Mesothelial cell of epicardium (in vitro differentiated cells): Measurements from ENCODE around the gene MPDZ. TPM values are rescaled to one million over a fixed set of nuclear protein-coding genes. Genes with fewer than 3 reads are reported as not detected.

ENCODE experiments used
- DNase-seq, 2 experiments: peaks; one replicate each; pipeline ENCODE4 v3.0.0; 2021; ENCODE audit warnings: low spot score in 2 of 2; ENCODE audit not compliant: unreplicated experiment in 2 of 2
- H3K27ac Mint-ChIP-seq: 2 replicates; pipeline ENCODE4 v1.8.0; 2021; ENCODE audit warnings: mixed read lengths
- H3K27me3 Mint-ChIP-seq: 2 replicates; pipeline ENCODE4 v1.8.0; 2021; ENCODE audit warnings: low read depth, mixed read lengths
- H3K36me3 Mint-ChIP-seq: 2 replicates; pipeline ENCODE4 v1.8.0; 2021; ENCODE audit warnings: mixed read lengths
- H3K4me1 Mint-ChIP-seq: 2 replicates; pipeline ENCODE4 v1.8.0; 2021; ENCODE audit warnings: mixed read lengths
- H3K4me3 Mint-ChIP-seq: 2 replicates; pipeline ENCODE4 v1.8.0; 2021; ENCODE audit warnings: mild to moderate bottlenecking, moderate library complexity, mixed read lengths
- H3K9me3 Mint-ChIP-seq: 2 replicates; pipeline ENCODE4 v1.8.0; 2021; ENCODE audit warnings: mixed read lengths
- total RNA-seq: library from RNA; stranded (reverse); gene quantifications from 3 replicates; pipeline ENCODE4 v1.2.1, GENCODE V29; 2021
- TF ChIP-seq, protein P1 (sequence below): fragments of 200-600 bp; sonication (generic); IDR thresholded peaks from one replicate; pipeline ENCODE4 v1.5.0; 2021; ENCODE audit warnings: antibody characterized with exemption; ENCODE audit not compliant: unreplicated experiment

Gene MPDZ
- total RNA-seq, 1 donor from 2014 or later = 187 TPM

DNA sequence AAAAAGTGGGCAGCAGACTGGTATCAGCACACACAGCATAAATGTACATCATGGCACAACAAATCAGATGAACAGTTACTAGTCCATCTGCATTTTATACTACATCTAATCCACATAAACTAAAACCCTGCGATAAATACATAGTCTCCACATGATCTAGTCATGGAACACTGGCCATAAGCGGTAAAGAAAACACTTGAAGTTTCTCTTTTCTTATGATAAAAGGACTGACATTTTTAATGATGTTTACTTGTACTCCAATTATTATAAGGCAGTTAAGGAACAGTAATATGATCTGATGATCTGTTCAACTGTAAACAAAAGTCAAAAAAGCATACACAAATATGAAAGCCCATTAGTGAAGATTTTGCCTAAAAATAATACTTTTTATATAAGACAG lies 112.5 kb downstream of the MPDZ start:
- DNase-seq = no peak
- TF ChIP-seq, protein P1, sequence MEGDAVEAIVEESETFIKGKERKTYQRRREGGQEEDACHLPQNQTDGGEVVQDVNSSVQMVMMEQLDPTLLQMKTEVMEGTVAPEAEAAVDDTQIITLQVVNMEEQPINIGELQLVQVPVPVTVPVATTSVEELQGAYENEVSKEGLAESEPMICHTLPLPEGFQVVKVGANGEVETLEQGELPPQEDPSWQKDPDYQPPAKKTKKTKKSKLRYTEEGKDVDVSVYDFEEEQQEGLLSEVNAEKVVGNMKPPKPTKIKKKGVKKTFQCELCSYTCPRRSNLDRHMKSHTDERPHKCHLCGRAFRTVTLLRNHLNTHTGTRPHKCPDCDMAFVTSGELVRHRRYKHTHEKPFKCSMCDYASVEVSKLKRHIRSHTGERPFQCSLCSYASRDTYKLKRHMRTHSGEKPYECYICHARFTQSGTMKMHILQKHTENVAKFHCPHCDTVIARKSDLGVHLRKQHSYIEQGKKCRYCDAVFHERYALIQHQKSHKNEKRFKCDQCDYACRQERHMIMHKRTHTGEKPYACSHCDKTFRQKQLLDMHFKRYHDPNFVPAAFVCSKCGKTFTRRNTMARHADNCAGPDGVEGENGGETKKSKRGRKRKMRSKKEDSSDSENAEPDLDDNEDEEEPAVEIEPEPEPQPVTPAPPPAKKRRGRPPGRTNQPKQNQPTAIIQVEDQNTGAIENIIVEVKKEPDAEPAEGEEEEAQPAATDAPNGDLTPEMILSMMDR = no peak
- Mint-ChIP-seq H3K36me3 (peaks cover 37% of the 10 kb centered on the region), H3K27me3 (no peaks in the 10 kb centered on the region), H3K4me1 (peaks cover 33% of the 10 kb centered on the region), H3K9me3 (no peaks in the 10 kb centered on the region), H3K27ac (peak overlapping the region; percentile 52), H3K4me3 (no peak overlapping the region)

DNA sequence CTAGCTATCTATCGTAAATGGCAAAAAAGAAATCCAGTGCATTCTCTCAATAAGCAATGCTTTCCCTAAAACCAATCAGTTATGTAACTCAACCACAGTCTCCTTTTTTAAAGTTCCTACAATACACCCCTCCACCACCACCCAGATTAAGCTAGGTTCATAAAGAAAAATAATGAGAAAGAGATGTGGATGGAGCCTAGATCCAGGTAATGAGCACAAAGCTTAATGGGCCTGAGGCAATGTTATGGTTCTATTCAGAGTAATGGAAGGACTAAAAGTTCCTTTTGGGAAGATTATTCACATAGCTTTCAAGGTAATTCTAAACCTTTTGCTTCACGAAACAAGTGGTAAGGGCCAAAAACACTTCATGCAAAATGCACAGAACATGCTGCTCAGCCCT lies 113.5 kb downstream of the MPDZ start:
- H3K27ac Mint-ChIP-seq = peak overlapping the region; percentile 39

DNA sequence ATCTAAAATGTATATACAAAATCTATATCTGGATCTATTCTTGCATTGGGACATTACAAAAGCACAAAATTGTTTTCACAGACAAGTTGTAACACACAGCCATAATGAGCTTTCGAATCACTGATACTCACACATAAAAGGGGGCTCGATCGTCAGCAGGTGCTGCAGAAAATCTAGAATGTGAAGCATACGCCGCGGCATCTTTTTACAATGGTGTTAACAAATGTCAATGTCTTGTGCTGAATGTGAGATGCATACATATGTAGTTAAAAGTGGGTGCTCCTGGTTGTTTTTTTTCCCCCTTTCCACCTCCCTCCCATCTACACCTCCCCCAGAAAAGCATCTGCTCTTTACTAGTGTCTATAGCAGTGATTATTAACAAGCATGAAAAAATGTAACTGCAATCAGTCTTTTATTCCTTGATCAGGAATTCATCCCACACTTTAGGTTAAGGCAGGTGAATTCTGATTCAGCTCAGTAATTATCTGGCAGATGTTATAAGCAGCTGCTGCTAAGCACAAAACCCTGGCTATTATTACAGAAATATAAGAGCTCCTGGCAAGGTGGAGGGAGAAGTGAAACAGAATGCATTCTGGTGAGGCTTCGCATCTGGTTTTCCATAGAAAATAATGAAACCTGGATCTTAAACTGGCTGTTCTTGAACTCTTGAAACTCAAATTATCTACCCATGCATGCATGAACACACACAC lies 114.1 kb downstream of the MPDZ start:
- Mint-ChIP-seq H3K9me3 (no peaks in the 10 kb centered on the region), H3K27ac (peak overlapping the region; percentile 39), H3K4me1 (peaks cover 22% of the 10 kb centered on the region), H3K27me3 (no peaks in the 10 kb centered on the region), H3K36me3 (peaks cover 42% of the 10 kb centered on the region), H3K4me3 (no peak overlapping the region)
- TF ChIP-seq, protein P1 = no peak
- no peak for DNase-seq

More for the DNA sequence above, 113.5 kb downstream of the MPDZ start:
- TF ChIP-seq, protein P1 = no peak
- peaks cover 25% of the 10 kb centered on the region for H3K4me1 Mint-ChIP-seq
- no peak overlapping the region for H3K4me3 Mint-ChIP-seq
- H3K36me3 Mint-ChIP-seq = peaks cover 39% of the 10 kb centered on the region
- DNase-seq = no peak
- H3K9me3 Mint-ChIP-seq = no peaks in the 10 kb centered on the region
- no peaks in the 10 kb centered on the region for H3K27me3 Mint-ChIP-seq

DNA sequence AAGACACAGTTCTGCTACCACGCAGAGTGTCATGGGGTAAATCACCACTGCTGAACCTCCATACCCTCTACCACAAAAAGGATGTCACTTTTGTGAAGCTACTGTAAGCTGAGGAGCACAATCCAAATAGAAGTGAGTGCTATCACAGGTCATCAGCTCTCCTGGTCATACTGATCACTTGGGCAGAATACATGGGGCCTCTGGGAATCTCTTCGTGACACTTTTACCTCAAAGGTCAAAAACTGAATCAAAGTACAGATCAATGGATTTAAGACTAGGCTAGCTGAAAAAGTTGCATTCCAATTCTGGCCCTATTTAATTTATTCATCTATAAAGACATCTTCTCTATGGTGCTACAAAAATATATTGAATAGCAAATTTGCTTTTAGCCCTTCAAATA lies 115.5 kb downstream of the MPDZ start:
- H3K4me1 Mint-ChIP-seq = peaks cover 22% of the 10 kb centered on the region
- H3K4me3 Mint-ChIP-seq = no peak overlapping the region
- TF ChIP-seq, protein P1 = no peak
- no peaks in the 10 kb centered on the region for H3K27me3 Mint-ChIP-seq
- H3K27ac Mint-ChIP-seq = no peak overlapping the region
- H3K36me3 Mint-ChIP-seq = peaks cover 52% of the 10 kb centered on the region
- H3K9me3 Mint-ChIP-seq = no peaks in the 10 kb centered on the region
- no peak for DNase-seq

DNA sequence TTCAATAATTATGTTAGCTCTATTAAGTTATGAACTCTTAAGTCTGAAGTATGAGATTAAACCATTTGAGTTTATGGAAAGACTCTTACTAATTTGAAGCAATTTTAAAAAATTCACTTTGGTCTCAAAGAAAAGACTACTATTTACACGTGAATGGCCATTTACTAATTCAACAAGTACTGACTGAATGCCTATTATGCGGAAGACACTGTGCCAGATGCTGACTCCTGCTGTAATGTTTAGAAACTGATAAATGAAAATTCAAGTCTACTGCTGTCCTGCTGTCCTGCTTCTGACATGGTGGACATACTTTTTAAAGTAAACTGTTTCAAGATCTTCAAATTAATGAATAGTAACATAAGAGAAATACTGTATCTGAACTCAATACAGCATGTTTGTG lies 116.2 kb downstream of the MPDZ start:
- Mint-ChIP-seq H3K4me3 (no peak overlapping the region), H3K9me3 (no peaks in the 10 kb centered on the region), H3K27me3 (no peaks in the 10 kb centered on the region), H3K4me1 (peaks cover 22% of the 10 kb centered on the region), H3K27ac (no peak overlapping the region), H3K36me3 (peaks cover 48% of the 10 kb centered on the region)
- TF ChIP-seq, protein P1 = no peak
- no peak for DNase-seq
